Measurements from ENCODE around the gene KRTAP5-8.
"Not testable (repeated sequence)": the region's sequence is repeated elsewhere in the genome, so short reads cannot be mapped to it uniquely, and the experiment has no call there.

The KRTAP5-8 gene

GRCh38 chr11:71542879-71543777, 5.3 kb downstream of the KRTAP5-8 start:
- in situ Hi-C loops (cut with HindIII; ENCODE audit: low sequenced_read_pairs), result no loop called here

DNA sequence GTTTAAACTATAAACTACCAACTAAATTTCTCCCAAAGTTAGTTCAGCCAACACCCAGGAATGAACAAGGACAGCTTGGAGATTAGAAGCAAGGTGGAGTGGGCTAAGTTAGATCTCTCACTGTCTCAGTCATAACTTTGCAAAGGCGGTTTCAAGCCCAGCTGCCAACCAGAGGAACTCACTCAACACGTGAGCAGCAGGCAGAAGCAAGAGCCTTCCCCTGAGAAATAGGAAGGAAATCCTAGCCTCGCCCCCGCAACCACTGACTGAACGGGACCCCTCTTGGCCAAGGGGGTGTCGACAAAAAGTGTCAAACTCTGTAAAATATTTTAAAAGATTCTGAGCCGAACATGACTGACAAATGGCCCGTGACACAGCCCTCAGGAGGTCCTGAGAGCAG, 6.0 kb downstream of the KRTAP5-8 start:
- in situ Hi-C loops (cut with HindIII; ENCODE audit: low sequenced_read_pairs), result no loop called here

GRCh38 chr11:71544525-71545214, 6.8 kb downstream of the KRTAP5-8 start:
- in situ Hi-C loops (cut with HindIII; ENCODE audit: low sequenced_read_pairs), result loop anchor here (5.0 kb wide), 1 partner anchor 37 kb away; no protein-coding TSS in a partner anchor

- in situ Hi-C loops (cut with HindIII; ENCODE audit: low sequenced_read_pairs), result loop anchor here (5.0 kb wide), 1 partner anchor 38 kb away; no protein-coding TSS in a partner anchor
These were observed 7.7 kb downstream of the KRTAP5-8 start for GRCh38 chr11:71545405-71545966.

DNA sequence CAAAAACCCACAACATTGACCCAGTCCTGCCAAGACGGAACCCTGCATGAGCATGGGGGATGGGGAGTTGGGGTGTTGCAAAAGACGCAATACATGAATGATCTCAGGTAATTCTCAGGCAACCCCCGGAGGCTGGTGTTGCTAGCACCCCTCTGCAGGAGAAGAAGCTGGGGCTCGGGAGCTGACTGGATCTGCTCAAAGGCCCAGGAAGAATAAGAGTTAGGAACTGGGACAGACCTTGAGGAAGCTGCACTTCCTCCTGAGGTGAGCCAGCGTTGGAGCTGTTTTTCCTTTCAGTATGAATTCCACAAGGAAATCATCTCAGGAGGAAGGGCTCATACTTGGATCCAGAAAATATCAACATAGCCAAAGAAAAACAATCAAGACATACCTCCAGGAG, 10.3 kb downstream of the KRTAP5-8 start, which contains the start of gene KRTAP5-9:
TSS of gene KRTAP5-9 (plus strand) at position 301 of the 400 bp plus-strand sequence. CDS start 238 bp downstream, outside the sequence.
- in situ Hi-C loops (cut with HindIII; ENCODE audit: low sequenced_read_pairs), result loop anchor here (5.0 kb wide), 1 partner anchor 41 kb away; no protein-coding TSS in a partner anchor

GRCh38 chr11:71548716-71549151, 10.9 kb downstream of the KRTAP5-8 start:
- in situ Hi-C loops (cut with HindIII; ENCODE audit: low sequenced_read_pairs), result loop anchor here (5.0 kb wide), 1 partner anchor 41 kb away; no protein-coding TSS in a partner anchor

- in situ Hi-C loops (cut with HindIII; ENCODE audit: low sequenced_read_pairs), result no loop called here
These were observed 13.9 kb downstream of the KRTAP5-8 start for GRCh38 chr11:71551711-71552110.

DNA sequence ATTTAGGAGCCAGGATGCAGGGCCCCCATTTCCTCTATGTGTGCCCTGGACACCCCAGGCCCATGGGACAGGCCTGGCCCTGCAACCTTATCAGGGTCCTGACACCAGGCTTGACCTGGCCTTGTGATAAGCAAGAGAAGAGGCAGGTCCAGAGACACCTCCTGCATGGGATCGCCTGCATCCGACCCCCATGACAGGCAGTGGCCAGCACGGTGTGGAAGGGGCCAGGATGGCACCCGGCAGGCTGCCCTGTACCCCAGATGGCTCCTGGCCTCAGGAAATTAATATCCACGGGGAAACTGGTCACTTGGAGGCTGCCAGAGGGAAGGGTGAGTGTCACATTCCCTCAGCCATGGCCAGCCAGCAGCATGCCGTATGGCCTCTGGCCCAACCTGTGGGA, 17.2 kb downstream of the KRTAP5-8 start:
- in situ Hi-C loops (cut with HindIII; ENCODE audit: low sequenced_read_pairs), result no loop called here

DNA sequence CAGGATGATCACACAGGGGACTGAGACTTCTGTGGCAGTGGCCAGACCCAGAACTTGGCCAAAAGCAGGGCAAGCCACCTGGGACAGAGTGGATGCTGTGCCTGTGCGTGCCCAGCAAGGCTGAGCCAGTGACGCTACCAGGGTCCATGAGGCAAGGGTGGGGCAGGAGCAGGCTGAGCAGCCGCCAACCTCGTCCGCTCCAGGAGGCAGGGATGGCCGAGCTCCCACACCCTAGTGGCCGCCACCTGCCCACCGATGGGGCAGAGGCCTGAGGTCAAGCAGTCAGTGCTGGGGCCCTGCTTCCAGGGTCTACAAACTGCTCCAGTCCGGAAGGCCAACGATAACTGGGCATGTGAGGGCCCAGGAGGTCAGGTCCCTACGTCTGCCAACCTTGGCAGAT, 17.7 kb downstream of the KRTAP5-8 start:
- in situ Hi-C loops (cut with HindIII; ENCODE audit: low sequenced_read_pairs), result no loop called here

GRCh38 chr11:71556018-71556417, 18.2 kb downstream of the KRTAP5-8 start:
- in situ Hi-C loops (cut with HindIII; ENCODE audit: low sequenced_read_pairs), result no loop called here

DNA sequence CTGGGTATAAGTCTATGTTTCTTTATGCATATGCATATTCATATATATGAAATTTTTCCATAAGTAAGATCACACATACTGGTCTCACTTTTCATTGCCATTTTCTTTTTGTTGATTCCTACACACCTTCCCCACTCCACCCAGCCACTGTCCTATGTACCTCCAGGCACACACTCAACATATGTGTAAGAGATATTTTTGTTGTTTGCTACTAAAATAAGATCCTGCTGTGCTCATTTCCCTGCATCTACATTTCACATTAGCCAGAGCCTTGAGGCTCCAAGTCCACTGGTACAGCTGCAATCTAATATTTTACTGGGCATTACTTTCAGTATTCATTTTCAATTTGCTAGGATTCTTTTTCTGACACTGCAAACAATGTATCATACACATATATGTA, 19.4 kb downstream of the KRTAP5-8 start:
- in situ Hi-C loops (cut with HindIII; ENCODE audit: low sequenced_read_pairs), result no loop called here

- in situ Hi-C loops (cut with HindIII; ENCODE audit: low sequenced_read_pairs), result no loop called here
These were observed 21.2 kb downstream of the KRTAP5-8 start for GRCh38 chr11:71558996-71559395.

GRCh38 chr11:71562120-71562519, 24.3 kb downstream of the KRTAP5-8 start:
- in situ Hi-C loops (cut with HindIII; ENCODE audit: low sequenced_read_pairs), result no loop called here

GRCh38 chr11:71563406-71563805, 25.6 kb downstream of the KRTAP5-8 start:
- in situ Hi-C loops (cut with HindIII; ENCODE audit: low sequenced_read_pairs), result no loop called here

DNA sequence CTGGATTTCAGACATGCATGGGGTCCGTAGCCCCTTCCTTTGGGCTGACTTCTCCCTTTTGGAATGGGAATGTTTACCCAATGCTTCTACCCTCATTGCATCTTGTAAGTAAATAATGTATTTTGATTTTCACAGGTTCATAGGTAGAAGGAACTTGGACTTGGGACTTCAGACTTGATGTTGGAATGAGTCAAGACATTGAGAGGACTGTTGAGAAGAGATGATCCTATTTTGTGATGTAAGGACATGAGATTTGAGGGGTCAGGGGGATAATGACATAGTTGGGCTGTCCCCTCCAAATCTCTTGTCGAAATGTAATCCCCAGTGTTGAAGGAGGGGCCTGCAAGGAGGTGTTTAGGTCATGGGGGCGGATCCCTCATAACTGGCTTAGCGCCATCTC, 26.6 kb downstream of the KRTAP5-8 start:
- in situ Hi-C loops (cut with HindIII; ENCODE audit: low sequenced_read_pairs), result no loop called here

DNA sequence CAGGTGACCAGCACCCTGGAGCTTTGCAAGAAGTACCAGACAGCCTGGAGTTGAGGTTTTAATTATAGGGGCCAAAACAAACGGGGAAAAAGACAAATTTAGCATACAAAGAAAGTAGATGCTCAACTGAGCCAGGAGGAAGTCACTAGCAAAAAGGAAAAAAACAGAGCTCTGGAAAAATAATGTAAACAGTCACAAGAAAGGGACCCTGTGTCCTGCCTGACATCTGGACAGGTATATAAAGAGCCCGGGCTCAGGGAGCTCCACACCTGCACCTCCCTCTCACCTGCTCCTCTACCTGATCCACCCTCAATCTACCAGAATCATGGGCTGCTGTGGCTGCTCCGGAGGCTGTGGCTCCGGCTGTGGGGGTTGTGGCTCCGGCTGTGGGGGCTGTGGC, 27.4 kb downstream of the KRTAP5-8 start, which contains the start of gene KRTAP5-10:
TSS of gene KRTAP5-10 (plus strand) at position 301 of the 400 bp plus-strand sequence. CDS start at position 326, 25 bp downstream.
- in situ Hi-C loops (cut with HindIII; ENCODE audit: low sequenced_read_pairs), result no loop called here

DNA sequence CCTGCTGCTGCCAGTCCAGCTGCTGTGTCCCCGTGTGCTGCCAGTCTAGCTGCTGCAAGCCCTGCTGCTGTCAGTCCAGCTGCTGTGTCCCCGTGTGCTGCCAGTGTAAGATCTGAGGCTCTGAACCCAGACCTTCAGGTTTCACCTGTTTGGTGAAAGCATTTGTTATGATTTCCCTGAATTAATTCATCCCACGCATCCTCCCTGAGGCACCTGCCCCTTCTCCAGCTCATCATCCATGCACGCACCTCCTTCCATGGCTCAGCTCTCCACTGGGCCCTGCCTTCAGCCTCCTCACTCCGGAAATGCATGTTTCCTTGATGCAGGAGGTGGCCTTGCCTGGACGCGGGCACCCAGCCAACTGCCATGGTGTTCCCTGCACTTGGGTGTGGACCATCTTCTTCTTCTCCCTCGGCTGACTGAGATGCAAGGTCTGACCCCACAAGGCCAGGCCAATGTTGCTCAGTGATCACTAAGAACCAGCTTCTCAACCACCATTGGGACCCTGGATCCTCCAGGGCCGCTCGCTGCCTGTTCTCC, 28.3 kb downstream of the KRTAP5-8 start:
- in situ Hi-C loops (cut with HindIII; ENCODE audit: low sequenced_read_pairs), result no loop called here

DNA sequence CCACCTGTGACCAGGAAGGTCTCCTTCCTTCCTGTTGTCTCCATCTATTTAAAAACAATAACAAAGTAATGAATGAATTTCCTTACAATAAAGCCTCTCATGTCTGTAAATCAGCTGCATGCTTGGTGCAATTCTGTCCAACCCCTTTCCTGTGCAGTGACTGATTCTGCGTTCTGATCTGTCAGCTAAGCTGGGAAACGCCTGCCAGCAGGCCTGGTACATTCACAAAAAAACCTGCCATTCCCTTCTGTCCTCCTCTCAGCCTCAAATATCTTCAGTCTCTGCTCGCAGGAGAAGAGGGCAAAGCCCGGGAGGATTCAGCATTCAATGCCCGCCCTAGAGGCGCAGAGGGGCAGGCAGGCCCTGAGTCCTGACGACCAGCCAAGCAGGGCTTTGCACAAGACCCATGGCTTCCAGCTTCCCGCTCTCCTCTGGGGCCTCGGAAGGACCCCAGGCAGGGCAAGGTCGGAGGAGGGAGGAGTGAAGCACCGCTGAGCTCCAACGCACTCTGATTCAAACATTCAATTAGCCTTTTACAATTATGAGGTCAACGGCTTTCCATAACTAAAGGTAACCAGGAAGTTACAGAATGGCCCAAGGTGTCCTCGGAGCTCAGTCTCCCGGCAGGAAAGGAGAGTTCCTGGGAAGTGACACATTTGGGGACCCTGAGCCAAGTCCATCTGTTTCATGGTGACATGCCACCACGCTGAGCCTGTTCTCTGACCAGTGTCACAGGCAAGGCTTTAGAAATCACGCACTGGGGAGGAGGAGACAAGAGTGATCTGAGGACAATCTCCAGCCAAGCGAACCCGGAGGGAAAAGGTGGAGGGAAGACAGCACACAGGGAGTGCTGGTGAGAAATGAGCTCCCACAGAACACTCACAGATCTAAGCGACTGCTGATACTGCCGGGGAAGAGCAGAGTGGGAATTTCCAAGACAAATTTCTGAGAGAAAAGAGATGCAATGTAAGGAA, 29.1 kb downstream of the KRTAP5-8 start:
- in situ Hi-C loops (cut with HindIII; ENCODE audit: low sequenced_read_pairs), result not testable (repeated sequence)

GRCh38 chr11:71567633-71568032, 29.8 kb downstream of the KRTAP5-8 start:
- in situ Hi-C loops (cut with HindIII; ENCODE audit: low sequenced_read_pairs), result not testable (repeated sequence)
